ENCODE measurements around the gene CSF3R.

CSF3R gene

DNA sequence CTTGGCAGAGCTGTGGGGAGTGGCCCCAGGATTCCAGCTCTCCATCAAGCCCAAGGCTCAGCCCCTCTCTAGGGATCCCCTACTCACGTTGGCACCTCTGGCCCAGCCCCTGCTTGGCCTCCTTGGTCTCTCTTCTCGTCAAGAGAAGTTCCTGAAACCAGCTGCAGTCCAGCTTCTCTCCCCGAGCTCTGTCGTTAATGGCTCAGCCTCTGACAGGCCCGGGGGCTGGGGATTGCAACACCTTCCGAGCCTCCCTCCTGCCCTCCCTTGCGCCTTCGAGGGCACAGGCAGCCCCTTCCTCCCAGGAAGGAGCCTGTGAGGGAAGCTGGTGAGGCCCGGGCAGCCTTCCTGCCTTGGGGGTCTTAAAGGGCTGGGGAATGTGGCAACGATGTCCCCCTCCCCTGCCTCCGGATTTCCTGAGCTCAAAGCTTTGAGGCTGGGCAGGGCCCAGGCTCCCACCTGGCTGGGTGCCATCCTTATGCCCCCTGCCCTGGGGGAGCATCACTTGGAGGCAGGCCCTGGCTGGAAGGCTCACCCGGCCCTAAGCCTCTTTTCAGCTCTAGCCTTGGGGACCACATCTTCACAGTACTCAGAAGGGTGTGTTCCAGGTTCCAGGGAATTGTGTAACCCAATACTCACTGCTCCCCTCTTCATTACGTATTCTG lies at the start of gene CSF3R:
CSF3R (minus strand) TSS at position 190 of the 665 bp plus-strand sequence. CDS start 3,417 bp downstream, outside the sequence.
- TF ChIP-seq, protein P1, sequence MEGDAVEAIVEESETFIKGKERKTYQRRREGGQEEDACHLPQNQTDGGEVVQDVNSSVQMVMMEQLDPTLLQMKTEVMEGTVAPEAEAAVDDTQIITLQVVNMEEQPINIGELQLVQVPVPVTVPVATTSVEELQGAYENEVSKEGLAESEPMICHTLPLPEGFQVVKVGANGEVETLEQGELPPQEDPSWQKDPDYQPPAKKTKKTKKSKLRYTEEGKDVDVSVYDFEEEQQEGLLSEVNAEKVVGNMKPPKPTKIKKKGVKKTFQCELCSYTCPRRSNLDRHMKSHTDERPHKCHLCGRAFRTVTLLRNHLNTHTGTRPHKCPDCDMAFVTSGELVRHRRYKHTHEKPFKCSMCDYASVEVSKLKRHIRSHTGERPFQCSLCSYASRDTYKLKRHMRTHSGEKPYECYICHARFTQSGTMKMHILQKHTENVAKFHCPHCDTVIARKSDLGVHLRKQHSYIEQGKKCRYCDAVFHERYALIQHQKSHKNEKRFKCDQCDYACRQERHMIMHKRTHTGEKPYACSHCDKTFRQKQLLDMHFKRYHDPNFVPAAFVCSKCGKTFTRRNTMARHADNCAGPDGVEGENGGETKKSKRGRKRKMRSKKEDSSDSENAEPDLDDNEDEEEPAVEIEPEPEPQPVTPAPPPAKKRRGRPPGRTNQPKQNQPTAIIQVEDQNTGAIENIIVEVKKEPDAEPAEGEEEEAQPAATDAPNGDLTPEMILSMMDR (IDR thresholded peaks at IDR 0.05; ENCODE audit: low read depth, low read length) = no peak
- no peak within 1 kb of the TSS for H3K4me3 ChIP-seq (ENCODE audit: low read depth, low read length)

DNA sequence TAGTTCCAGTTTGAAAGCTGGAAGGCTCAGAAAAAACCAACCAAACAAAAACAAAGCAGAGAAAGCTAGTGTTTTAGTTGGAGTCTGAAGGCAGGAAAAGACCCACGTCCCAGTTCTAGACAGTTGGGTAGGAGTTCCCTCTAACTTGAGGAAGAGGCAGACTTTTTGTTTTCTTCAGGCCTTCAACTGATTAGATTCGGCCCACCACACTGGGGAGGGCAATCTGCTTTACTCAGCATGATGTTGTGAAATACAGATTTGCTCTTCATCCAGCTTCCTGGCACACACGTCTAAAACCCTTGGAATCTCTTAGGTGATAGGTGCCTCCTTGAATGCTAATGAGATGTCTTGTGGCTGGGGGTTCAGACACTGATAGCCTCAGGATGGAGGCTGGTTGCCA lies 49.1 kb upstream of the CSF3R start:
- TF ChIP-seq, protein P1 (IDR thresholded peaks at IDR 0.05; ENCODE audit: low read depth, low read length) = no peak
- H3K4me3 ChIP-seq (ENCODE audit: low read depth, low read length) = no peak overlapping the region

DNA sequence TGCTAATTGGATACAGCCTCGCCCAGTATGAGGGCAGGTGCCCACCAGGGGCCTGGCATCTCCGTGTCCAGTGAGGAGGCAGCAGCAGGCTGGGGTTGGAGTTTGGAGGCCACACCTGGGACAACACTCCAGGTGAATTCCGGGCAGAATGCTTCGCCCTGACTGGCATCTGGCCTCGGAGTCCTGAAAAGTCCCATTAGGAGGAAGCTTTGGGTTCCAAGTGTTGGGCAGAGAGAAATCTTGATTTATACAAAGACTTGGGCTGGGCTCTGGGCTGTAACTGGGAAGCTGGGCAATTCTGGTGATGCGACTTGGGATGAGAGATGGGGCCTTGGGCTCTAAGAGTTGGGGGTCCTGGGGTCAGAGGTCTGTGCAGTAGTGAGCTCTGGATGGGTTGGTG lies 48.1 kb upstream of the CSF3R start:
- no peak overlapping the region for H3K4me3 ChIP-seq (ENCODE audit: low read depth, low read length)
- TF ChIP-seq, protein P1 (IDR thresholded peaks at IDR 0.05; ENCODE audit: low read depth, low read length) = no peak

DNA sequence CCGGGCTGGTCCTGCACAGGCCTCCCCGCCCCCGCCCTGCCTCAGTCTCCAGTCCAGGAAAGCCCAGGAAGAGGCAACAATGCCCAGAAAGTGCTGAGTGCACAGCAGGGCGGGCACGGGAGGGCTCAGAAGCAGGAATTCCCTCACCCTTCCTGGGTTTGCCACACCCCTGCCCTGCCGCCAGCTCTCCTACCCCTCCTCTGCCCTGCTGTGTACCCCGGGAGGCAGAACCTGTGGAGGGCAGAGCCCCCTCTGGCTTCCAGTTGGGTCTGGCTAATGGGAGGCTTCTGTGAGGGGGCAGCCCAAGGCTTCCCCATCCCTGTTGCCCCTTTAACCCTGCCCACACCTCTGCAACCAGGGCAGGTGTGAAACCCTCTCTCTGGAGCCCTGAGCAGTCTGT lies 47.5 kb upstream of the CSF3R start:
- no peak overlapping the region for H3K4me3 ChIP-seq (ENCODE audit: low read depth, low read length)
- TF ChIP-seq, protein P1 (IDR thresholded peaks at IDR 0.05; ENCODE audit: low read depth, low read length) = no peak

DNA sequence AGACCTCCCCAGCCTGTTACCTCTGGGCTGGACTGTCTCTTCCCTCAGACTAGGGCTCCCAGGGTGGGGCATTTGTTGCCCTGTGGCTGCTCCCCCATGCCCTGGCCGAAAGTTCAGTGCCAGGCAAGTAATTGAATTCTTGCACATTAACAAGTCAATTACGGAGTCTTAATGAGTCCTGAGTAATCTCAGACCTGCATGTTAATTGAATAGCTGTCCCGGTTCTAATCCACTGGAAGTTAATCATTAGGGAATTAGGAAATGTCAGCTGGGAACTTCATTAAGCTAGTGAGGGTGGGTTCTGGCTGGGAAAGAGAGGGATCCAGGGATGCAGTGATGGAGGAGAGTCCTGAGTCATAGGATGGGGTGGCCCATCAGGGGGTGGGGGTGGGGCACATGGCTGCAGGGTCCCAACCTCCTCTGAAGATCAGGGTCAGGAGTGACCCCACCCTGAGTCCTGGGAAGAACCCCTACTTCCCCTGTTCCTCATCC lies 47.1 kb upstream of the CSF3R start:
- no peak overlapping the region for H3K4me3 ChIP-seq (ENCODE audit: low read depth, low read length)
- TF ChIP-seq, protein P1 (IDR thresholded peaks at IDR 0.05; ENCODE audit: low read depth, low read length) = no peak

DNA sequence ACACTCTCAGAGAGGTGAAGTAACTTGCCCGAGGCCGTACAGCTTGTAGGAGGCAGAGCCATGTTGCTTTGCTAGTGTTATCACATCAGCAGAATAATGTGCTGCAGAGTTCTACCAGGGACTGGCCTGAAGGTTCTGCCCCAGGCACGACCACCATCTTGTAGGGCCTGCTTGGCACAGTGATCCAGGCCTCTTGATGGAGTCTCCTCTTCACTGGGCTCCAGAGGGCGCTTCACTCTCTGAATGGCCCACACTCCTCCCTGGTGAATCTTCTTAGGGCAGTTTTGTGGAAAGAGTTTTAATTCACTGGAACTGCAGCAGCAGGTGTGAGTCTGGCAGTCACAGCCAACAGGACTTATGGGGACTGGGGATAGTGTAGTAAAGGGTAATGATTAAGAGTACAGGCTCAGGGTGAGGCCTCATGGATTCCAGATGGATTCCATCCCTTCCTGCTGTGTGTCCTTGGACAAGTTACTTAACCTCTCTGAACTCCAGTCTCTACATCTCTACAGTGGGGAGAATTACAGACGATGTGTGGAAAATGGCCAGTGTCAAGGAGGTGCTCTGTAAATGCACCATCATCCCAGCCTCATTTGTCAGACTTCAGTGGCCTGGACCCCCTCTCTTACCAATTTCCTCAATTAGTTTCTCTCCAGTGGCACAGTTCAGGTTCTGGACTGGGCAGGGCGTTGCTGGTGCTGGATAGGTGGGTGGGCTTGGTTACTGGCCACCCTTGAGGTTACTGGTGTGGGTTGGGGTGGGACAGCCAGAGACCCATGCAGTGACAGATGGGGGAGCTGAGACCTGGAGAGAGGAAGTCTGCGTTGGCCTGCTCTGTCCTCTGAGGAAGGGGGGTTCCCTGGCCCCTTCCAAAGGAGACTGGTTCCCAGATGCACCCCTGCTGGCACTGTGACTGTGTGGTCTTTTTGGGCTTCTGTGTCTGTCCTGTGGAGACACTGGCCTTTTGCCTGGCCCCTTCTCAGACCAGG lies 45.9 kb upstream of the CSF3R start:
- H3K4me3 ChIP-seq (ENCODE audit: low read depth, low read length) = no peak overlapping the region
- TF ChIP-seq, protein P1 (IDR thresholded peaks at IDR 0.05; ENCODE audit: low read depth, low read length) = no peak

Measured in WI38 (cell line).